ENCODE data around the gene SLIT1. TPM values are rescaled to one million over a fixed set of nuclear protein-coding genes. Genes with fewer than 3 reads are reported as not detected.

Gene SLIT1
- polyA plus RNA-seq, 1 donor from 2014 or later = 9.5 TPM

- no peaks in the 10 kb centered on the region for H3K9me3 ChIP-seq (ENCODE audit: low read length)
- no peaks in the 10 kb centered on the region for H3K79me2 ChIP-seq (replicated peaks; ENCODE audit: insufficient read depth, low read length)
- H3K27me3 ChIP-seq (ENCODE audit: insufficient read depth, low read depth, low read length) = peaks cover 33% of the 10 kb centered on the region
- H3K27ac ChIP-seq (ENCODE audit: low read length) = no peak overlapping the region
- no peak overlapping the region for H3K9ac ChIP-seq (ENCODE audit: low read length)
- no peak overlapping the region for H3K4me3 ChIP-seq (ENCODE audit: low read length)
- H3K9me2 ChIP-seq (ENCODE audit: insufficient read depth, low read length) = no peaks in the 10 kb centered on the region
- H3F3A ChIP-seq (ENCODE audit: insufficient read depth, low read length, poor library complexity, severe bottlenecking) = peaks cover 4% of the 10 kb centered on the region
- H2AFZ ChIP-seq (ENCODE audit: low read depth, low read length) = no peak overlapping the region
- H4K20me1 ChIP-seq (ENCODE audit: insufficient read depth) = no peaks in the 10 kb centered on the region
- no peak for TF ChIP-seq TAF1 (IDR thresholded peaks at IDR 0.05; ENCODE audit: low read depth)
- no peak for TF ChIP-seq RAD21 (conservative IDR thresholded peaks at IDR 0.05)
- TF ChIP-seq EP300 (conservative IDR thresholded peaks at IDR 0.05; ENCODE audit: poor library complexity, severe bottlenecking) = no peak
- TF ChIP-seq CTCF (IDR thresholded peaks at IDR 0.05; ENCODE audit: poor library complexity, severe bottlenecking) = no peak
- TF ChIP-seq EZH2 (IDR thresholded peaks at IDR 0.05; ENCODE audit: borderline replicate concordance, insufficient read depth, low read length, poor library complexity, severe bottlenecking) = no peak
- TF ChIP-seq SMC3 (conservative IDR thresholded peaks at IDR 0.05; ENCODE audit: poor library complexity) = no peak
- TF ChIP-seq POLR2AphosphoS5 (IDR thresholded peaks at IDR 0.05) = no peak
- TF ChIP-seq MXI1 (conservative IDR thresholded peaks at IDR 0.05; ENCODE audit: poor library complexity, severe bottlenecking) = no peak
- no peak for TF ChIP-seq REST (IDR thresholded peaks at IDR 0.05; ENCODE audit: borderline replicate concordance)
- no peaks in the 10 kb centered on the region for H3K36me3 ChIP-seq (ENCODE audit: insufficient read depth, low read length)
- no peak overlapping the region for H3K4me2 ChIP-seq (ENCODE audit: low read length)
Observed at GRCh38 chr10:97099089-97099488, 86.7 kb downstream of the SLIT1 start.

GRCh38 chr10:97097084-97097433 lies 88.7 kb downstream of the SLIT1 start:
- TF ChIP-seq RAD21 (conservative IDR thresholded peaks at IDR 0.05) (no peak), POLR2AphosphoS5 (IDR thresholded peaks at IDR 0.05) (no peak), MXI1 (conservative IDR thresholded peaks at IDR 0.05; ENCODE audit: poor library complexity, severe bottlenecking) (no peak), TAF1 (IDR thresholded peaks at IDR 0.05; ENCODE audit: low read depth) (no peak), EZH2 (IDR thresholded peaks at IDR 0.05; ENCODE audit: borderline replicate concordance, insufficient read depth, low read length, poor library complexity, severe bottlenecking) (no peak), EP300 (conservative IDR thresholded peaks at IDR 0.05; ENCODE audit: poor library complexity, severe bottlenecking) (no peak)
- no peak overlapping the region for H3K4me2 ChIP-seq (ENCODE audit: low read length)
- H3K27me3 ChIP-seq (ENCODE audit: insufficient read depth, low read depth, low read length) = peaks cover 52% of the 10 kb centered on the region
- H3K9ac ChIP-seq (ENCODE audit: low read length) = peak overlapping the region; percentile 18
- peak overlapping the region; percentile 31 for H3K27ac ChIP-seq (ENCODE audit: low read length)
- H4K20me1 ChIP-seq (ENCODE audit: insufficient read depth) = no peaks in the 10 kb centered on the region
- H3K9me3 ChIP-seq (ENCODE audit: low read length) = no peaks in the 10 kb centered on the region
- peak overlapping the region; percentile 47 for H3K4me3 ChIP-seq (ENCODE audit: low read length)
- H3K36me3 ChIP-seq (ENCODE audit: insufficient read depth, low read length) = no peaks in the 10 kb centered on the region
- no peak overlapping the region for H2AFZ ChIP-seq (ENCODE audit: low read depth, low read length)
- H3F3A ChIP-seq (ENCODE audit: insufficient read depth, low read length, poor library complexity, severe bottlenecking) = peaks cover 4% of the 10 kb centered on the region
- H3K79me2 ChIP-seq (replicated peaks; ENCODE audit: insufficient read depth, low read length) = no peaks in the 10 kb centered on the region
- no peaks in the 10 kb centered on the region for H3K9me2 ChIP-seq (ENCODE audit: insufficient read depth, low read length)

Data from neural cell (in vitro differentiated cells).